Measurements from ENCODE around the gene LDLRAP1. TPM values are rescaled to one million over a fixed set of nuclear protein-coding genes. Genes with fewer than 3 reads are reported as not detected.

Gene LDLRAP1
- total RNA-seq, 8 experiments from 2014 or later, result 0.38 to 35.0 (median 4.5) TPM

- H3K4me1 ChIP-seq (replicated peaks in 1 of 2), result peaks cover 14 to 27% of the 10 kb centered on the region in 2 donors
- 50 to 100% (median 67%) methylated on average over 1 to 4 of the region's 4 CpGs; no CpG with 5 or more reads in 3 of the 10 experiments for WGBS, 10 experiments
These were observed 71.2 kb downstream of the LDLRAP1 start for GRCh38 chr1:25614501-25615171.

GRCh38 chr1:25615172-25615541 is 71.8 kb downstream of the LDLRAP1 start:
- in situ Hi-C loops (cut with MboI; ENCODE audit: low pct_unique_long_range_greater_than_20kb in 2 of 9, low sequenced_read_pairs in 9 of 9, unreplicated experiment in 9 of 9), result loop anchor here in 8 of 9 experiments (10.0 to 25.0 kb wide), 3 partner anchors 172 to 197 kb away; partner anchors contain the start of genes MTFR1L (in 2 of the 8) and SELENON (in 2 of the 8)
- H3K27ac ChIP-seq, result no peak overlapping the region
- ATAC-seq (replicated peaks in 6 of 8), result no peak
- peaks cover 14 to 28% of the 10 kb centered on the region in 2 donors for H3K4me1 ChIP-seq (replicated peaks in 1 of 2)
- WGBS, 10 experiments, result 3 to 86% (median 31%) methylated on average over 1 to 7 of the region's 7 CpGs; no CpG with 5 or more reads in 4 of the 10 experiments
- no peak overlapping the region for H3K4me3 ChIP-seq

More at GRCh38 chr1:25614501-25615171, 71.2 kb downstream of the LDLRAP1 start:
- no peak overlapping the region for H3K27ac ChIP-seq
- in situ Hi-C loops (cut with MboI; ENCODE audit: low pct_unique_long_range_greater_than_20kb in 2 of 9, low sequenced_read_pairs in 9 of 9, unreplicated experiment in 9 of 9), result loop anchor here in 8 of 9 experiments (10.0 to 25.0 kb wide), 3 partner anchors 173 to 198 kb away; partner anchors contain the start of genes MTFR1L (in 2 of the 8) and SELENON (in 2 of the 8)
- no peak for ATAC-seq (replicated peaks in 6 of 8)
- no peak overlapping the region for H3K4me3 ChIP-seq

GRCh38 chr1:25615563-25616094 is 72.2 kb downstream of the LDLRAP1 start:
- in situ Hi-C loops (cut with MboI; ENCODE audit: low pct_unique_long_range_greater_than_20kb in 2 of 9, low sequenced_read_pairs in 9 of 9, unreplicated experiment in 9 of 9), result loop anchor here in 8 of 9 experiments (10.0 to 25.0 kb wide), 3 partner anchors 172 to 197 kb away; partner anchors contain the start of genes MTFR1L (in 2 of the 8) and SELENON (in 2 of the 8)
- Histone ChIP-seq H3K4me1 (replicated peaks in 1 of 2) (peaks cover 14 to 28% of the 10 kb centered on the region in 2 donors), H3K4me3 (peak overlapping the region; percentile 37 to 66 (median 54)), H3K27ac (peak overlapping the region in 1 of 2 donors; percentile 11)
- peak in 3 of 8 experiments; percentile 19 to 27 (median 24) for ATAC-seq (replicated peaks in 6 of 8)
- WGBS, 10 experiments, result 0 to 11% (median 3%) methylated on average over 1 to 12 of the region's 12 CpGs; no CpG with 5 or more reads in 2 of the 10 experiments

- Histone ChIP-seq H3K4me3 (peak within 1 kb of the TSS; percentile 37 to 66 (median 54)), H3K27ac (peak within 1 kb of the TSS in 1 of 2 donors; percentile 11), H3K4me1 (replicated peaks in 1 of 2) (peaks cover 14 to 28% of the 10 kb centered on the region in 2 donors)
- ATAC-seq (replicated peaks in 6 of 8), result peak; percentile 71 to 90 (median 88)
- in situ Hi-C loops (cut with MboI; ENCODE audit: low pct_unique_long_range_greater_than_20kb in 2 of 9, low sequenced_read_pairs in 9 of 9, unreplicated experiment in 9 of 9), result loop anchor here in 8 of 9 experiments (10.0 to 25.0 kb wide), 3 partner anchors 171 to 196 kb away; partner anchors contain the start of genes MTFR1L (in 2 of the 8) and SELENON (in 2 of the 8)
- WGBS, 10 experiments, result 0 to 5% (median 2%) methylated on average over 4 to 23 of the region's 116 CpGs; no CpG with 5 or more reads in 4 of the 10 experiments
These were observed 72.9 kb downstream of the LDLRAP1 start, which contains the start of gene MAN1C1 for GRCh38 chr1:25616095-25616986. TSS of gene MAN1C1 (plus strand) at chr1:25616791. CDS start at chr1:25617798, 1,007 bp downstream.

- in situ Hi-C loops (cut with MboI; ENCODE audit: low pct_unique_long_range_greater_than_20kb in 2 of 9, low sequenced_read_pairs in 9 of 9, unreplicated experiment in 9 of 9), result loop anchor here in 8 of 9 experiments (10.0 to 25.0 kb wide), 3 partner anchors 170 to 195 kb away; partner anchors contain the start of genes MTFR1L (in 2 of the 8) and SELENON (in 2 of the 8)
These were observed 73.7 kb downstream of the LDLRAP1 start for GRCh38 chr1:25616987-25617624.

GRCh38 chr1:25617625-25618432 is 74.4 kb downstream of the LDLRAP1 start:
- in situ Hi-C loops (cut with MboI; ENCODE audit: low pct_unique_long_range_greater_than_20kb in 2 of 9, low sequenced_read_pairs in 9 of 9, unreplicated experiment in 9 of 9), result loop anchor here in 8 of 9 experiments (10.0 to 25.0 kb wide), 3 partner anchors 169 to 194 kb away; partner anchors contain the start of genes MTFR1L (in 2 of the 8) and SELENON (in 2 of the 8)
- no peak for ATAC-seq (replicated peaks in 6 of 8)
- Histone ChIP-seq H3K27ac (no peak overlapping the region), H3K4me3 (peak overlapping the region; percentile 37 to 66 (median 54)), H3K4me1 (replicated peaks in 1 of 2) (peaks cover 14 to 28% of the 10 kb centered on the region in 2 donors)
- 0 to 32% (median 16%) methylated on average over 1 to 23 of the region's 66 CpGs; no CpG with 5 or more reads in 5 of the 10 experiments for WGBS, 10 experiments

More at GRCh38 chr1:25616987-25617624, 73.7 kb downstream of the LDLRAP1 start:
- Histone ChIP-seq H3K4me3 (peak overlapping the region; percentile 37 to 66 (median 54)), H3K27ac (no peak overlapping the region), H3K4me1 (replicated peaks in 1 of 2) (peaks cover 14 to 28% of the 10 kb centered on the region in 2 donors)
- WGBS, 10 experiments, result 0% methylated on average over 2 to 26 of the region's 94 CpGs; no CpG with 5 or more reads in 8 of the 10 experiments
- peak in 3 of 8 experiments; percentile 2 to 3 (median 2) for ATAC-seq (replicated peaks in 6 of 8)

- Histone ChIP-seq H3K4me1 (replicated peaks in 1 of 2) (peaks cover 14 to 28% of the 10 kb centered on the region in 2 donors), H3K27ac (no peak overlapping the region), H3K4me3 (peak overlapping the region in 3 of 5 donors; percentile 54 to 66 (median 59))
- in situ Hi-C loops (cut with MboI; ENCODE audit: low pct_unique_long_range_greater_than_20kb in 2 of 9, low sequenced_read_pairs in 9 of 9, unreplicated experiment in 9 of 9), result loop anchor here in 8 of 9 experiments (10.0 to 25.0 kb wide), 3 partner anchors 169 to 194 kb away; partner anchors contain the start of genes MTFR1L (in 2 of the 8) and SELENON (in 2 of the 8)
- no peak for ATAC-seq (replicated peaks in 6 of 8)
- 17 to 21% (median 20%) methylated on average over 2 to 4 of the region's 4 CpGs; no CpG with 5 or more reads in 6 of the 10 experiments for WGBS, 10 experiments
These were observed 75.0 kb downstream of the LDLRAP1 start for GRCh38 chr1:25618433-25618808.

Other genes with a start within 250 kb of the LDLRAP1 start
- gene TMEM50A, start 205.3 kb upstream of the LDLRAP1 start, total RNA-seq, result 100 to 1,000 TPM in 2 of 8 experiments, 10 to 100 TPM in 6; 66.5 to 109 (median 74.7) TPM
- gene RHCE, start 122.8 kb upstream of the LDLRAP1 start, total RNA-seq, result 10 to 100 TPM in 2 of 8 experiments, 1 to 10 TPM in 4, under 1 TPM in 1, not detected in 1; 0.27 to 11.2 (median 3.3) TPM
- gene MACO1, start 112.7 kb upstream of the LDLRAP1 start, total RNA-seq, result 10 to 100 TPM; 13.2 to 57.1 (median 41.8) TPM
- gene MAN1C1, start 73.2 kb downstream of the LDLRAP1 start, total RNA-seq, result 10 to 100 TPM in 3 of 8 experiments, 1 to 10 TPM in 5; 1.2 to 67.4 (median 5.7) TPM

Data from motor neuron (in vitro differentiated cells).